ENCODE results near the gene AMFR.

DNA sequence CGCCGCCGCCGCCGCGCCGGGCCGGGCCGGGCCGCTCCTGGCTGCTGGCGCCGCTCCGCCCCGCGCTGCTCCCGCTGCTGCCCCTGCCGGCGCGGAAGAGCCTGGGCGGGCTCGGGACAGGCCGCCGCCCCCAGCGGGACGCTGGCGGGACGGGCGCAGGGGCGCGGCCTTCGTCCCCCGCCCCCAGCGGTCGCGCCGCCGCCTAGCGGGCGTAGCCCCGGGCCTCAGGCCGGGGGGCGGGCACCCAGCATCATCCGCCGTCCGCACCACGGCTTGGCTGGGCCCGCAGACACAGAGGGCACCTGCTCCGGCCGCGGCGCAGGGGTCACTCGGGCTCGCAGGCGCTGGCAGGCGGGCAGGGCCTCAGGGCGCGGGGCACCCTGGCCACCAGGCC, at the start of gene AMFR:
- TF ChIP-seq POLR2A (IDR thresholded peaks at IDR 0.05; ENCODE audit: borderline replicate concordance, extremely low read depth, insufficient read depth, insufficient read length), result no peak
- TF ChIP-seq, protein P1, sequence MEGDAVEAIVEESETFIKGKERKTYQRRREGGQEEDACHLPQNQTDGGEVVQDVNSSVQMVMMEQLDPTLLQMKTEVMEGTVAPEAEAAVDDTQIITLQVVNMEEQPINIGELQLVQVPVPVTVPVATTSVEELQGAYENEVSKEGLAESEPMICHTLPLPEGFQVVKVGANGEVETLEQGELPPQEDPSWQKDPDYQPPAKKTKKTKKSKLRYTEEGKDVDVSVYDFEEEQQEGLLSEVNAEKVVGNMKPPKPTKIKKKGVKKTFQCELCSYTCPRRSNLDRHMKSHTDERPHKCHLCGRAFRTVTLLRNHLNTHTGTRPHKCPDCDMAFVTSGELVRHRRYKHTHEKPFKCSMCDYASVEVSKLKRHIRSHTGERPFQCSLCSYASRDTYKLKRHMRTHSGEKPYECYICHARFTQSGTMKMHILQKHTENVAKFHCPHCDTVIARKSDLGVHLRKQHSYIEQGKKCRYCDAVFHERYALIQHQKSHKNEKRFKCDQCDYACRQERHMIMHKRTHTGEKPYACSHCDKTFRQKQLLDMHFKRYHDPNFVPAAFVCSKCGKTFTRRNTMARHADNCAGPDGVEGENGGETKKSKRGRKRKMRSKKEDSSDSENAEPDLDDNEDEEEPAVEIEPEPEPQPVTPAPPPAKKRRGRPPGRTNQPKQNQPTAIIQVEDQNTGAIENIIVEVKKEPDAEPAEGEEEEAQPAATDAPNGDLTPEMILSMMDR (IDR thresholded peaks at IDR 0.05 in 2 of 3, conservative IDR thresholded peaks at IDR 0.05 in 1 of 3; ENCODE audit: borderline replicate concordance in 1 of 3, insufficient read depth in 1 of 3, low read depth in 2 of 3, low read length in 2 of 3), result peak in 1 of 3 experiments; percentile 33; a peak in 2 of 6 replicates

All from HCT116 (cell line).